Glomerular visceral epithelial cell (primary cell): ENCODE measurements around the gene SLC26A6.

ENCODE experiments used
- DNase-seq: peaks from one replicate; pipeline ENCODE4 v3.0.0-alpha.2; 2016; ENCODE audit errors: extremely low spot score

SLC26A6 gene

DNA sequence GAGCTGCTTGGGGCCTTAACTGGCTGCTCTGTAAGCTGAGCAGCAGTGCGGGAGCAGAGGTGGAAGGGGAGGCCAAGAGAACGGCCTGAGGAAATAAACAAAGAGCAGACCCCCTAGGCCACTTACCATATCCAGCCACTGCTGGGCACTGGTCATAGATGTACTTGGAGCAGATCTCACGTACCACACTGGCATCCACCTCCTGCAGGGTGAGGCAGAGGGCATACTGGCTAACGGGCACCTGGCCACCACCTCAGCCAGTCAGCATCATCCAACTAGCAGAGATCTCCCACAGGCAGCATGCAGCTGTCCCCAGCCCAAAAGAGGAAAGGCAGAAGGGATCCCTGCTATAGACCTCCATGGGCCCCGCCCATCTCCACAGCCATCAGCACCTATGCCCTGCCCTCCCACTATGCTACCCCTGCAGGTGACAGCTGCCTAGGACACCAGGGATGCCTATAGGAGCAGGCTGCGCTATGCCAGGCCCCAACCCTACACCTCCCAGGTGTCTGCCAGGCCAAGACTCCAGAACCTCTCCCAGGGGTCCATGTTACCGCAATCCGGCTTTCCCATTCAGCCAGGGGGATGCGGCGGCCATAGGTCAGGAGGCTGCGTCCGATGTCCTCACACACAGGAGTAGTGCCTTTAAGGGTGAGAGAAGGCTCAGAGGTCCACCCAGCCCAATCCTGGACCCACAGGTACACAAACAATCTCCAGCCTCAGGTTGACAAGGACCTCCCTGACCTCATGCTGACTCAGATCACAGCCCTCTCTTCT lies 35.6 kb downstream of the SLC26A6 start:
- no peak for DNase-seq

DNA sequence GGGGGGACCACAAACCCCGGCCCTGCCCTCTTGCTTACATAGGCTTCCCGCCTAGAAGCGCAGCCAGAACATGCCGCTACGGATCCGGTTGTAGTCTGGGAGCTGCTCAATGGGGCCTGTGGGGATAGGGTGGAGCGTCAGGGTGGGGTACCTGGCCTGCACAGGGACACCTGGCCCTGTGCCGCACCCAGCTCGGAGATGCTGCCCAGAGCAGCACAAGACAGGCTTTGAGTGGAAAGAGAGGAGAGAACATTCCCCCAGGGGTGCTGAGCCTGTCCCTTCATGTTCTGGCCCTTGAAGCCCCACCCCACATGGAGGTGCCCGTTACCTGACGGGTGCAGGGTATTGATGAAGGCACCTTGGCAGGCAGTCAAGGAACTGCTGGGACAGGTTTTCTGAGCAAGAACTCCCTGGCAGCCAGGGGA lies 36.2 kb downstream of the SLC26A6 start:
- no peak for DNase-seq

DNA sequence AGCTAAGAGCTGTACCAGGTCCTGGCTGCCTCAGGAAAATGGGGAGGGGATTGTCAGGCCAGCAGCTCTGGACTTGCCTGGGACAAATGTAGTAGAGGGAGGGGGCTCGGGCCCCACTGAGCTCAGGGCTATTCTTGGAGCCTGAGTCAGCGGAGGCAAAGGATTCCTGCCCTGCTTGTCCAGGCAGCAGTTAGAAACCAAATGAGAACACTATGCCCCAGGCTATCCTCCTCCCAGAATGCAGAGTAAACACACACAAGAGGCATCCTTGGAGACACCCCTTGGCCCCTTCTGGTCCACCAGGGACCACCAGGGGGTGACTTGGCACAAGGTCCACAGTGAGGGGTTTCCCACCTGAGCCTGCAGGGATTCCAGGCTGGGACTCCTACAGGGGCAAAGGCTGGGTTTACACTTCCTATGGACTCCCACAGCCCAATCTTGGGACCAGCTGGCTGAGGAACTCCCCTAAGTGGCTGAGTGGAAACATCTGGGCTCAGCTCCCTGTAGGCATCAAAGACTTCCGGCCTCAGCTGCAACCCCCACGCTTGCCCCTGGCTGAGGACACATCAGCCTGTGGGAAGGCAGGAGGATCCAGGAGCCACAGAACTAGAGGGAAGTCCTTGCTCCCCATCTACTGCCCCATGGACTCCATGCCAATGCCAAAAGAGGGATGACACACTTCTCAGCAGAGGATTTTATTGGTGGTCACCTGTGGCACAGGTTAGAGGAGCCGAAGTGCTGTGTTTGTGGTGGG lies 36.8 kb downstream of the SLC26A6 start:
- DNase-seq: peak; percentile 71

DNA sequence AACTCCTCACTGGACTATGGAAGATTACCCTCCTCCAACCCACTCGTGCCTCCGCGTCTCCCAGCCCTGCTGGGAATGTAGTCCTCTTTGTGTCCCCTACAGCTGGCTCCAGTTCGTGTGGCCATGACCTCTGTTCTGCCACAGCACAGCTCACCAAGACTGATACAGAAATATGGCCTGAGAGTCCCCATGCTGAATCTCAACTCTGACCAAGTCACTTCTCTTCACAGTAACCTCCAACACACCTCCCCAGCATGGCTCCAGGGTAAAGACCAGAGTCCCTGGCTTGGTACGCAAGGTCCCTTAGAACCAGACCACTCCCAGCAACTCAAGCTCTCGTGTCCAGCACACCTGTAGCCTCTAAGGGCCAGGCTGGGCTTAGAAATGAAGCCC lies 37.9 kb downstream of the SLC26A6 start:
- no peak for DNase-seq

DNA sequence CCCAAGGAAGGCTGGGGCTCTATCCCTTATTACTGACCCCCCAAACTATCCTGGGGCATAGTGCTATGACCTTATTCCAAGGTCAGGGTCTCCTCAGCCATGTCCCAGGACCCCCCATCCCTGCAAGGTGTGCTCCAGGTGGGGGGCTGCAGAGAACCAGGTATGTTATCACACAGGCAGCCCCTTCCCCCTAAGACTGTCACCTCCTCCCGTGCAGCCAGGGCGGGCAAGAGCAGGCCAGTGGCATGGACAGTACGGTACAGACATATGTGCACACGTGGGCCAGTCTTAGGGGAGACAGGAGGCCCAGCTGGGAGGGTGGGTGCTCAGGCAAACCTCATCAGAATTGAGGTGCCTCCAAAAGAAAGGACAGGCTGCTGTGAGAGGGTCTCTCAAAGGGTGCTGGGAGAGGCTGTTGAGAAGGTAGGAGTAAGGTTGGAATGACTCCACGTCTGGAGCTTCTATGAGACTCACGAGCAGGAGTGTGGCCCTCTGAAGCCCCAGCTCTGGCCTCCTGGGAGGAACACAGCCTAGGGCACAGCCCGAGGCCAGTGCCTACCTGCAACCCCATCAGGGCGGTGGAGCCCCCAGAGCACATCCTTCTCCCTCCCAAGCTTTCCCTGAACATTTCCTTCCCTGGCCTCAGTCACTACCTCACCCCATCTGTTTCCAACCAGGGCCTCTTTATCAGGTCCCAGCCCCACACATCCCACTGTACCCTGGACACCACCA lies 38.4 kb downstream of the SLC26A6 start:
- DNase-seq: no peak

DNA sequence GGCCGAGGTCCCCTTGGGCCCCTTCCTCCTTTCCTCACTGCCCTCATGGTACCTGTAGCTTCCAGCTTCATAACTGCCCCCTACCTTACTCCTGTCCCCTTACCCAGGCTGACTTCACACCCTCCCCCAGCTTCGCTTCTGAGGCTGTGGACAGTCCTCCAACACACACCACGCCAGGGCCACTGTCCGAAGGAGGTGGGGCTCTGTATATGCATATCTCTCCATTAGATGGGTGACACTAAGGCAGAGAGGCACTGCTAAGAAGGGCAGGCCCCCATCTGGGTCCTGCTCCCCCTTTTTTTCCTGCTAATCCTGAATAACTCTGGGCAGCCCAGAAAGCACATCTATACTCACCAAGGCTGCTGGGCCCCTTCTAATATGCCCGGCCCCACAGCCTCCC lies 39.1 kb downstream of the SLC26A6 start:
- no peak for DNase-seq

DNA sequence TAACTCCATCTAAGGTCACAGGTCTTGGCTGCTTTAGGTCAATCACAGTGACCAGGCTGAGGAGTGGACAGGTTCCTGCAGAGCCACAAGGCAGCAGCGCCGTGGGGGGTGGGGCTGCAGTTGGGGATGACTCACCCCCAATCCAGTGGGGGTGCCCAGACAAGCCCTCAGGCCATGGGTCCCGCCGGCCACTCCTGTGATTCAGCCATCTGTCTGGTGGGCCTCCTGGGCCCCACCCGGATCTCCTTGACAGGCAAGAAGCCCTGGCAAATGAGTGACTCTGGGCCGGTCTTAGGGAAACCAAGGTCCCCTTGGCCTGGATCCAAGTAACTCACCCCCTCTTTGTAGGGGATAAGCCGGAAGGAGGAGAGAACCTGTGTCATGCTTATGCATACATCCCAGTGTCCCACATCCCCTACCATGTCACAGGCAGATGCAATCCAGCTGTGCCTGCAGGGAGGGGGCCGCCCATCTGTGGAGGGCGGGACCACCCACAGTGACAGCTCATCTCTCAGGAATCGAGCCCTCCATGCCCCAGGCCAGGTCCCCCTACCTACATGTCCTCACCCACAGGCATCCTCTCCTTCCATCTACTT lies 39.6 kb downstream of the SLC26A6 start:
- DNase-seq: peak; percentile 99

DNA sequence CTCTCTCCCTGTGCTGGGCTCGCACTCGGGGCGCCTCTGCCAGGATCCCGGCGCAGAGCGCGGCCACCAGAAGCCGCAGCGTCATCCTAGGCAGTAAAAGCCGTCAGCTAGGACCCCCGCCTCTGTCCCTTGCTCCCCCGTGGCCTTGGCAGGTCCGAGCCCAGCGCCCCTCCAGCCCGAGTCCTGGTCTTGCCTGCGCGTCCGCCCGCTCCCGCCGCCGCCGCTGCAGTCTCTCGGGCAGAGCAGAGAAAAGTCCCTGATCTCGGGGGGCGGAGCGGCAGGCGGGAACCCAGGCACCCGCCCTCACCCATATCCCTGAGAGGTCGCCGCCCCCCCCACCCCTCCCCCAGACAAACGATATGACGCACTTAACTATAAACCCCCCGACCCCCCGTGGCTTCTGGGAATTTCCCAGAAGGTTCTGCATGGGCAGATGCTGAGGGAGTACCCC lies 40.2 kb downstream of the SLC26A6 start, which contains the start of gene COL7A1:
TSS of gene COL7A1 (minus strand) at position 255 of the 451 bp plus-strand sequence. CDS start at position 85, 170 bp downstream.
- no peak for DNase-seq

DNA sequence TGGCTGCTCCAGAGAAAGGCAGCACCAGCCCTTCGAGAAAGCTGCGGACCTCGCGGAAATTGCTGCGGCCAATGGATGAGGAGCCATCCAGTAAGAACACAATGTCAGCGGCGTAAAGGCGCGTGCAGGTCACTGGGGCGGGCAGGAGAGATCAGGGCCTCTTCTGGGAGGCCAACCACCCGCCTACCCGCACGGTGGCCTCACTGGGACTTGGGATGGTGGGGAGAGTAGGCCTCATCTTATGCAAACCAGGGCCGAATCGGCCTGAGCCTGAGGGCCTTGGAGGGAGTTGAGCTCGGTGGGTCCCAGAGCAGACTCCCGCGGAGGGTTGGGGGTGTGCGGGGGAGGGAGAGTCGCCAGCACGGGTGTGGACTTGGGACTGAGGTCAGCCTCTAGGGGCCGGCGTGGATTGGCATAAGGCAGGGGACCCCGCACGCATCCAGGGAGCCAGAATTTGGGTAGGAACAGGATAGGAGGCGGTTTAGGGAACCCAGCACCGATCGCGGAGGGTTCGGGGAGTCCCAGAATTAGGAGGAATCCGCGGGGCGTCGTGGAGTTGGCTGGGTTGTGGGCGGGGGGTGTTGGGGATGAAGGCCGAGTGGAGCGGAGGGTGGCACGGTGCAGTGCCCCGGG lies 40.7 kb downstream of the SLC26A6 start:
- DNase-seq: peak; percentile 25

DNA sequence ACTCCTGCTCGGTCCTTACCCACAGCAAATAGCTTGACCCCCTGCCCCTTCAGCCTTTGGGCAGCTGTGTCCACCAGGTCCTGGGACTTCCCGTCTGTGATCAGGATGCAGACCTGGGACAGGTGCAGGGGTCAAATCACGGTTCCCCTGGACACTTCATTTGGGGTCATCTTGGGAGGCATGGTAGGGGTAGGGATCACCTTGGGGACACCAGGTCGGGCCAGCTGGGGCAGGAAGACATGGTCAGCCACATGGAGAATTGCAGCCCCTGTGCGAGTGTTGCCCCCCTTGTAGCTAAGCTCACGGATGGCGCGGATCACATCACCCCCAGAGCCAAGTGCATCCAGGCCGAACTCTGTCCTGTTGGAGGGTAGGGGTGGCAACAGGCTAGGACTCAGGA lies 41.9 kb downstream of the SLC26A6 start:
- no peak for DNase-seq

DNA sequence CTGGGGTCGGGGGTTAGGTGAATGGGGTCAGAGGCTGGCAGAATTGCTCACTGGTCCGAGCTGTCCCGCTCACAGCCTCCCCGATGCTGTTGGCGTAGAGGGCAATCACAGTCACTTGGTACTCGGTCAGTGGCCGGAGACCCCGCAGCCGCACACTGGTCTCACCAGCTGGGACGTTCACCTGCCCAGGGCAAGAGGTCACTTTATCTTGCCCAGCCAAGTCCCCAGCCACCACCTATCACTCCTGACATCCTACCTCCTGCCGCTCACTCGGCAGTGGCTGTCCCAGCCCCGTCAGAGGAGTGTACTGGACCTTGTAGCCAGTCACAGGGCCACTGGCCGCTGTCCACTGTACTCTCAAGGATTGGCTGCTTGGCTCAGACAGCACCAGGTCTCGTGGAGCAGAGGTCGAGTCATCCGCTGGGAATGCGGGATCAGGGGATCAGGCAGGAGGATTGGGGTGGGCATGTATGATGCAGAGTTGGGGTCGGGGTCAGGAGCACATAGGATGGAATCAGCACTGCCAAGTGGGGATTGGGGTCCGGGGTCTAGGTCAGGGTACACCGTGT lies 42.7 kb downstream of the SLC26A6 start:
- no peak for DNase-seq

DNA sequence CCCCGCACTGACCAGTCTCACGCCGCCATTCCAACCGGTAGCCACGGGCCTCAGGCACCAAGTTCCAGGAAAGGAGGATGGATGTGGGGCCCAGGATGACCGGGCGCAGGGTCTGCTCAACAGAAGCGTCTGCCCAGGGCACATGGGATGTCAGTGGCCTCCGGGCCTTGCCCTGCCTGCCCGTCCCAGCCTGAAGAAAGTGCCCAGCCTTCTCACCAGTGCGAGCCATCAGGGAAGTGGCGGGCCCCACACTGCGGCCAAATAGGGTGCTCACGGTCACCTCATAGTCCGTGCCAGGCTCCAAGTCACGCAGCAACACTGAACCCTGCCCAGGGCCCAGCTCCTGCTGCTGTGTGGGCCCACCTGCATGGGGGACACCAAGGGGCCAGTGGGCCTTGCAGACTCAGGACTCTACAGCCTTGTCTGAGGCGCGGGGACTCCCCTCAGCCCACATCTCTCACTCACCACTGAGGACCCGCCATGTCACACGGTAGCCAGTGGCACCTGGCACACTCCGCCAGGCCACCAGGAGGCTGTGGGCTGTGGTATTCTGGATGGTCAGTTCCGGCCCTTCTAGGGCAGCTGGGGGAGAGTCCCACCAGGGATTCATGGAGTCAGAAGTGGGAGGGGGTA lies 43.3 kb downstream of the SLC26A6 start:
- DNase-seq: no peak

DNA sequence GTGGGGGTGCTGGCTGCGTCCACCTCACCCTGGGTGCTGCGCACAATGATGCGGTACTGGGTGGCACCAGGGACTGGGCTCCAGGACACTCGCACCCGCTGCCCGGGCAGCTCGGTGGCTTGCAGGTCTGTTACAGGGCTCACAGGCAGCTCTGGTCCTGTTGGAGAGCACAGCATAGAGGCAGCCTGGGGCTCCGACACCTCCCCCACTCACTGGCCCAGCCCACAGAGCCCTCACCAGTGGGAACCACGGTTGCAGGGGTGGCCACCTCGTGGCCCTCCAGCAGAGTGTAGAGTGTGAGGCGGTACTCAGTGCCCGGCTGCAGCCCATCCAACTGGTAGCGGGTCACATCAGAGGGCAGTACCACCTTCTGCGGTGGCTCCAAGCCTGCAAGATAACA lies 43.8 kb downstream of the SLC26A6 start:
- no peak for DNase-seq

DNA sequence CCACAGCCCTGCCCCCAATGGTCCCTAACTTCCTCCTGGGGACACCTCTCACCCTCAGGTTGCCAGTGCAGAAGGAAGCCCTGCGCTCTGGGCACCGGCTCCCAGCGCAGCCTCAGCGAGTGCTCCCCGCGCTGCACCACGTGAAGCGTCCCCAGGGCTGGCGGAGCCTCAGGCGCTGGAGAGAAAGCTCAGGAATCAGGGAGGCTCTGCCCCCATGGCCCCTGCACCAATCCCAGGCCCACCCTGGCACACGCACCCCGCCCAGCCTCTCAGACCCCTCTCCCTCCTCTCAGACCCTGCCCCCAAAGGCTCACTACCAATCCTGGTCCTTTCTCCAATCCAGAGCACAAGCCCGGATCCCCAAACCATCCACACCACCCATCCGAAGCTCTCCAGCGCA lies 47.0 kb downstream of the SLC26A6 start:
- DNase-seq: no peak

DNA sequence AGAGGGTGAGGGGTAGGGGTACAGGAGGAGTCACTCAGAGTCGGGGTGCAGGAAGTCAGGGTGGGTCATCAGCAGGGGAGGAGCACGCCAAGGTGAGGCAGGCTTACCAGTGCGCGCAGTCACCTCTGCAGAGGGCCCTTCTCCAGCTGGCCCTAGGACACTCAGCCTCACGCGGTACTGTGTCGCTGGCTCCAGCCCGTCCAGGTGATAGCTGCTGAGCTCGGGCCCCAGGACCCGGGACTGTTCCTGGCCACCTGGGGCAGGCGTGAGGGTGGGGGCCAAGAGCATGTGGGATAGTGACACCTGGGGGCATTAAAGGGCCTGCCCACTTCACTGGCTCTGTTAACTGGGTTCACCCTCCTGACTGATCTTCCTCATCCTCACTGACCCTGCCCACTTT lies 47.6 kb downstream of the SLC26A6 start:
- DNase-seq: no peak

DNA sequence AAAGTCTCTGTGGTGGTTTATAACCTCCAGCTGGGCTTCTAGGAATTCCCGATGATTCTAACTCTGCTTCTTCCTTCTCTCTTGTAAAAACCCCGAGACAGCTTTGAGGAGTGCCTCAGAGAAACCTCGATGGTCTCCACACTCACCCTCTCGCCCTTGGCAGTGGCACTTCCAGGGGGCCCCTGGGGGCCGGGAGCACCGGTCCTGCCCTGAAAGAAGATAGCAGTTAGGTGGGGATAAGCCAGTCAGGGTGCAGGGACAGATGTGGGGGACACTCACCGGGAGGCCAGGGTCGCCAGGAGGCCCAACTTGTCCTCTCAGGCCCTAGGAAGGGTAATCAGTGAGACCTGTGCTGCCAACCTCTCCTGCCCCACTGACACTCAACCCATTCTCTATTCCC lies 49.9 kb downstream of the SLC26A6 start:
- no peak for DNase-seq

DNA sequence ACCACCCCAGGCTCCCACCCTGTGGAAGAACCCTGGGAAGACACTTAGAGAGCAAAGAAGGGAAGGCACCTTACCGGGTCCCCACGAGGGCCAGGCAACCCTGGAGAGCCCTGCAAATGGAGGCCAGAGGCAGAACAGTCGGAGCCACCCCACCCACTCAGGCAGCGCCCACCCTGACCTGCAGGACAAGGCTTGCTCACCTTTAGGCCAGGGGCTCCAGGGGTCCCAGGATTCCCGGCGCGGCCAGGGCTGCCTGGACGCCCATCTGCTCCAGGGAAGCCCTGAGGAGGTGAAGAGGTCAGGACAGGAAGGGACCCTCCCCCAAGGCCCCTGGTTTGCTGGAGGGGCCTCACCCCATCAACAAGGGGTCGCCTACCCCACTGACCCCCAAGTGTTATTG lies 50.4 kb downstream of the SLC26A6 start:
- DNase-seq: no peak

DNA sequence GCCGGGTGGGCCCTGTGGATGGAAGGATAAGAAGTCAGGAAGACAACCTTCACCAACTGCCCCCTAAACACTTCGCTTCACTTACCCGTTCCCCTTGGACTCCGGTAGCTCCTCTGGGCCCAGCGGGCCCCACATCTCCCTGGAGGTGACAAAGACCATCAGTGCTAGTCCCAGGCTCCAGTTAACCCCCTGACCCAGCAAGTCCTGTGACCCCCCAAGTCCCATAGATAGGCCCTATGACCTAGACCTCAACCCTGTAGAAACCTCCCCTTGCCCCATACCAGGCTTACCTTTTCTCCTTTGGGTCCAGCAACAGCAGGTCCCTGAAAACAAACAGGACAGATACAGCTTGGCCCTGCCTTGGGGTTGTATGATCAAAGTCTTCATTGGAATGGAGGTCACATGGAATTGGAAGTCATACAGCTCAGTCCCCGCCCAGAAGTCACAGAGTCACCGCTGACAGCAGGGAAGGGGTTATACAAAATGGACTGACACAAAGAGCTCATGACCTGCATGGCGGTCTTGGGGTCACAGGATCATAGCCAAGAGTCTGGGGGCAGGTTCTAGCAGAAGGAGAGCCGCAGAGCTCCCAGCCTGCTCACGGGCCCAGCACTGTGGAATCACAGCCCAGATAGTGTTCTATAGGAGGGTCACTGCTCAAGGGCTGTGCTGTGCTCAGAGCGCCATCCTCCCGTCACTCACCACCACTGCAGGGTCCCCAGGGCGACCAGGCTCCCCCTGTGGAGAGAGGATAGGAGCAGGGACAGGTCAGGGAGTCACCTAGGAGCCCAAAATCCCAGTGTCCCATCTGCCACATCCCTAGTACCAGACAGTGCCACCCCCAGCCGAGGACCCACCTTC lies 53.4 kb downstream of the SLC26A6 start:
- no peak for DNase-seq

DNA sequence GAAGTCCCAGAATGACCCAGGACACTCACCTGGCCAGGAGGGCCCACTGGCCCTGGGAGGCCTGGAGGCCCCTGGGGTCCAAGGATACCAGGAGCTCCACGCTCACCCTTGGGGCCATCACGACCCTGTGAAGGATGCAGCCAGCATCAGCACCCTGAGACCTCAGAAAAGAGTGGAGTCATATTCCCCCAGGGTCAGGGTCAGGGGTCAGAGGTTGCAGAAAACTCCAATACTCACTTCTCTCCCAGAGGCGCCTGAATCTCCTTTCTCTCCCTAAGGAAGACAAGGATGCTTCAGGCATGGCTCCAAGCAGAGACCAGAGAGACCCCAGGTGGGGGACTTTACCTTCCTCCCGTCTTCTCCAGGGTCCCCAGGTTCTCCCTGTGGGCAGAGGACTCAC lies 58.6 kb downstream of the SLC26A6 start:
- no peak for DNase-seq
